A673 (cell line): ENCODE data around the gene PHF3. TPM values are rescaled to one million over a fixed set of nuclear protein-coding genes. Genes with fewer than 3 reads are reported as not detected.

Source experiments
- BruUV-seq: library from RNA; stranded (reverse); fragments of 400-500 nt; replicated peaks from 2 replicates; lab custom pipeline; 2021; lab: Mats Ljungman, UMichigan
- CTCF ChIA-PET: fragments of 300-600 bp; sonication (Branson Sonifier 250); formaldehyde crosslinking; loops from one replicate; lab custom pipeline; 2022; ENCODE audit warnings: antibody characterized with exemption; lab: Charles Lee
- POLR2A ChIA-PET: fragments of 300-600 bp; sonication (Branson Sonifier 250); formaldehyde crosslinking; loops from one replicate; lab custom pipeline; 2022; ENCODE audit warnings: antibody characterized with exemption; ENCODE audit not compliant: low non-redundant PET; lab: Charles Lee
- DNase-seq: peaks from one replicate; pipeline ENCODE4 v3.0.0-alpha.2; 2015; ENCODE audit warnings: low spot score
- H3K27ac ChIP-seq: fragments of 200-600 bp; sonication (generic); 2 replicates; pipeline ENCODE4 v1.5.1; 2016; ENCODE audit warnings: mixed run types, low read depth, mild to moderate bottlenecking, mixed read lengths, antibody characterized with exemption, low read length; ENCODE audit not compliant: poor library complexity, severe bottlenecking
- H3K27me3 ChIP-seq: fragments of 200-600 bp; sonication (generic); replicated peaks from 2 replicates; pipeline ENCODE4 v1.6.1; 2017; ENCODE audit warnings: mixed run types, low read depth, mild to moderate bottlenecking, mixed read lengths, antibody characterized with exemption, low read length; ENCODE audit not compliant: insufficient read depth, poor library complexity
- H3K36me3 ChIP-seq: fragments of 200-600 bp; sonication (generic); 2 replicates; pipeline ENCODE4 v1.6.1; 2016; ENCODE audit warnings: mixed run types, mild to moderate bottlenecking, mixed read lengths, antibody characterized with exemption, low read length; ENCODE audit not compliant: insufficient read depth, poor library complexity, severe bottlenecking
- H3K4me1 ChIP-seq: fragments of 200-600 bp; sonication (generic); 2 replicates; pipeline ENCODE4 v1.6.1; 2017; ENCODE audit warnings: mixed run types, mild to moderate bottlenecking, mixed read lengths, antibody characterized with exemption, low read length; ENCODE audit not compliant: insufficient read depth, poor library complexity, severe bottlenecking
- H3K4me3 ChIP-seq: fragments of 200-600 bp; sonication (generic); 2 replicates; pipeline ENCODE4 v1.5.1; 2016; ENCODE audit warnings: low read depth, mixed run types, mild to moderate bottlenecking, mixed read lengths, low read length; ENCODE audit not compliant: poor library complexity, severe bottlenecking
- H3K9me3 ChIP-seq: fragments of 200-600 bp; sonication (generic); 2 replicates; pipeline ENCODE4 v1.6.1; 2016; ENCODE audit warnings: mixed run types, low read depth, mild to moderate bottlenecking, mixed read lengths, antibody characterized with exemption, low read length; ENCODE audit not compliant: poor library complexity, severe bottlenecking
- EZH2 ChIP-seq: fragments of 200-600 bp; sonication (generic); IDR thresholded peaks from 2 replicates; pipeline ENCODE4 v1.6.1; 2017; ENCODE audit warnings: borderline replicate concordance, low read depth, mild to moderate bottlenecking, mixed read lengths, antibody characterized with exemption, low read length; ENCODE audit not compliant: poor library complexity, severe bottlenecking
- intact Hi-C: fragments of 100-400 bp; cut with micrococcal nuclease; formaldehyde crosslinking; loops from one replicate; pipeline ENCODE4 v1.10.0; 2022; ENCODE audit not compliant: unreplicated experiment
- total RNA-seq: library from RNA; stranded (reverse); gene quantifications from 2 replicates; pipeline ENCODE4 v1.2.3, GENCODE V29; 2021
- TF ChIP-seq, protein P1 (sequence below): fragments of 300-800, 200-600 bp; sonication (generic); conservative IDR thresholded peaks from 2 replicates; pipeline ENCODE4 v1.5.1; 2017; ENCODE audit warnings: low read depth, mild to moderate bottlenecking, antibody characterized with exemption, low read length, moderate library complexity, mixed read lengths

PHF3 gene
- total RNA-seq, 1 experiment from 2014 or later, result 52.0 TPM

DNA sequence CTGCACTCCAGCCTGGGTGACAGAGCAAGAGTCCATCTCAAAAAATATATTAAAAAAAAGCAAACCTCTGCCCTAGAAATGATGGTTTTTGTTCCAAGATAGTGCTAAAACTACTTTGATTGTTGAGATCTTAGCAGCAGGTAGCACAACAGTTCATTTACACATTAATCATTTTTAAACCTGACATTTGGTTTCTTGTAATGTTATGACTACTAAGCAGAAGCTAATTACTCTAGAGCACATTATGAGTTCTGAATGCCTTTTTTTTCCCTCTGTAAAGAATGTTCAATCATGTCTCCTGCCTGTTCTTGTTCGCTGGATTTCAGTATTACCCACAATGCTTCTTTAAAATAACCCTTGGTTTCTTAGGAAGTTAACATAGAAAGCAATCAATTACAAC lies 24.7 kb upstream of the PHF3 start:
- ChIA-PET CTCF (no interaction called here), POLR2A (no interaction called here)
- intact Hi-C loops, result no loop called here
- TF ChIP-seq EZH2, result no peak
- TF ChIP-seq, protein P1, sequence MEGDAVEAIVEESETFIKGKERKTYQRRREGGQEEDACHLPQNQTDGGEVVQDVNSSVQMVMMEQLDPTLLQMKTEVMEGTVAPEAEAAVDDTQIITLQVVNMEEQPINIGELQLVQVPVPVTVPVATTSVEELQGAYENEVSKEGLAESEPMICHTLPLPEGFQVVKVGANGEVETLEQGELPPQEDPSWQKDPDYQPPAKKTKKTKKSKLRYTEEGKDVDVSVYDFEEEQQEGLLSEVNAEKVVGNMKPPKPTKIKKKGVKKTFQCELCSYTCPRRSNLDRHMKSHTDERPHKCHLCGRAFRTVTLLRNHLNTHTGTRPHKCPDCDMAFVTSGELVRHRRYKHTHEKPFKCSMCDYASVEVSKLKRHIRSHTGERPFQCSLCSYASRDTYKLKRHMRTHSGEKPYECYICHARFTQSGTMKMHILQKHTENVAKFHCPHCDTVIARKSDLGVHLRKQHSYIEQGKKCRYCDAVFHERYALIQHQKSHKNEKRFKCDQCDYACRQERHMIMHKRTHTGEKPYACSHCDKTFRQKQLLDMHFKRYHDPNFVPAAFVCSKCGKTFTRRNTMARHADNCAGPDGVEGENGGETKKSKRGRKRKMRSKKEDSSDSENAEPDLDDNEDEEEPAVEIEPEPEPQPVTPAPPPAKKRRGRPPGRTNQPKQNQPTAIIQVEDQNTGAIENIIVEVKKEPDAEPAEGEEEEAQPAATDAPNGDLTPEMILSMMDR, result no peak
- H3K4me1 ChIP-seq, result no peaks in the 10 kb centered on the region
- H3K27me3 ChIP-seq, result no peaks in the 10 kb centered on the region
- no peak overlapping the region for H3K4me3 ChIP-seq
- no TSS peak for BruUV-seq
- DNase-seq, result no peak
- H3K36me3 ChIP-seq, result no peaks in the 10 kb centered on the region
- no peaks in the 10 kb centered on the region for H3K9me3 ChIP-seq
- no peak overlapping the region for H3K27ac ChIP-seq

DNA sequence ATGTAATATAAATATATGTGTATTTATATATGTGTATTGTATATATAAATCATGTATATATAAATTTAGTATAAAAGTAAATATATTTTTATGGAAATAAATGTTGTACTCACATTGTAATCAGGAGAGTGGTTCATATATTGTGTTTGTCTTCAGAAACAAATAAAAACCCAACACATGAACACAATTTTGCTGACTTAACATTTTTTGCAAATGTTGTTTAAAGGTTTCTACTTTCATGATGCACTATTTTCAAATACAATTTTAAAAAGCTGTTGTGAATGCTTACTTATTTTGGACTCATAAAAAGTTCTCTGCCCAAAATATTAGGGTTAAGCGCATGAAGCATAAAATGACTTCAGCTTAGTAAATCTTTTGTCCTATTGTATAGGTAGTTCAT lies 24.0 kb upstream of the PHF3 start:
- Histone ChIP-seq H3K36me3 (no peaks in the 10 kb centered on the region), H3K27me3 (no peaks in the 10 kb centered on the region), H3K9me3 (no peaks in the 10 kb centered on the region), H3K27ac (no peak overlapping the region), H3K4me1 (no peaks in the 10 kb centered on the region), H3K4me3 (no peak overlapping the region)
- TF ChIP-seq, protein P1, result no peak
- no peak for TF ChIP-seq EZH2
- intact Hi-C loops, result no loop called here
- no TSS peak for BruUV-seq
- no peak for DNase-seq
- ChIA-PET POLR2A (no interaction called here), CTCF (no interaction called here)

- no peak overlapping the region for H3K27ac ChIP-seq
- no peaks in the 10 kb centered on the region for H3K36me3 ChIP-seq
- CTCF ChIA-PET, result no interaction called here
- no peaks in the 10 kb centered on the region for H3K9me3 ChIP-seq
- no peaks in the 10 kb centered on the region for H3K4me1 ChIP-seq
- intact Hi-C loops, result no loop called here
- BruUV-seq, result no TSS peak
- no peak for DNase-seq
- TF ChIP-seq, protein P1, result no peak
- no peak for TF ChIP-seq EZH2
- H3K27me3 ChIP-seq, result peaks cover 6% of the 10 kb centered on the region
- POLR2A ChIA-PET, result no interaction called here
- no peak overlapping the region for H3K4me3 ChIP-seq
These were observed 20.0 kb upstream of the PHF3 start for GRCh38 chr6:63615590-63615989.
